HepG2 (cell line): ENCODE measurements around the gene SORBS2. TPM values are rescaled to one million over a fixed set of nuclear protein-coding genes. Genes with fewer than 3 reads are reported as not detected.

Source experiments
- ASH2L ChIP-seq: fragments of 300-600, 200-600 bp; sonication (generic); IDR thresholded peaks from 2 replicates; pipeline ENCODE4 v1.7.0; 2017; ENCODE audit warnings: low read depth, mild to moderate bottlenecking, moderate library complexity, mixed read lengths, low read length; ENCODE audit not compliant: insufficient read length
- CREB1 ChIP-seq, 2 experiments: fragments of 450-650 bp in 1 of 2; IDR thresholded peaks; 2 replicates each; pipeline ENCODE4 v1.6.1; 2016 to 2017; ENCODE audit warnings: control low read depth in 1 of 2, mild to moderate bottlenecking in 1 of 2, missing compliant biosample characterization in 1 of 2, missing genetic modification characterization in 1 of 2
- FOXK2 ChIP-seq: fragments of 450-650 bp; IDR thresholded peaks from 2 replicates; pipeline ENCODE4 v1.6.1; 2016
- FOXP1 ChIP-seq, 2 experiments: fragments of 450-650 bp in 1 of 2; IDR thresholded peaks; 2 replicates each; pipeline ENCODE4 v1.6.1; 2017 to 2018; ENCODE audit warnings: antibody characterized with exemption in 1 of 2
- HDAC1 ChIP-seq: sonication (generic); formaldehyde crosslinking; IDR thresholded peaks from 2 replicates; pipeline ENCODE4 v1.5.1; 2020; ENCODE audit warnings: mild to moderate bottlenecking, missing genetic modification reagents
- HDAC2 ChIP-seq: sonication (generic); formaldehyde crosslinking; IDR thresholded peaks from 2 replicates; pipeline ENCODE4 v1.4.0; 2020; ENCODE audit warnings: missing genetic modification reagents
- MED13 ChIP-seq: sonication (generic); formaldehyde crosslinking; IDR thresholded peaks from 2 replicates; pipeline ENCODE4 v1.5.0; 2020; ENCODE audit warnings: missing genetic modification reagents
- NAIF1 ChIP-seq: sonication (generic); formaldehyde crosslinking; IDR thresholded peaks from 2 replicates; pipeline ENCODE4 v1.5.0; 2020; ENCODE audit warnings: mild to moderate bottlenecking, missing genetic modification reagents, borderline replicate concordance
- NCOR1 ChIP-seq: fragments of 200-600 bp; sonication (generic); IDR thresholded peaks from 2 replicates; pipeline ENCODE4 v1.7.0; 2017; ENCODE audit warnings: antibody characterized with exemption, low read length, borderline replicate concordance
- NFATC3 ChIP-seq: sonication (generic); formaldehyde crosslinking; IDR thresholded peaks from 2 replicates; pipeline ENCODE4 v1.5.1; 2020; ENCODE audit warnings: mild to moderate bottlenecking, missing genetic modification reagents
- RORA ChIP-seq: sonication (generic); formaldehyde crosslinking; IDR thresholded peaks from 2 replicates; pipeline ENCODE4 v1.5.0; 2020; ENCODE audit warnings: mild to moderate bottlenecking, missing genetic modification reagents, moderate library complexity
- SKIL ChIP-seq: sonication (generic); formaldehyde crosslinking; IDR thresholded peaks from 2 replicates; pipeline ENCODE4 v1.8.0; 2022; ENCODE audit warnings: missing genetic modification reagents, mild to moderate bottlenecking, moderate library complexity, borderline replicate concordance
- TARDBP ChIP-seq: sonication (generic); formaldehyde crosslinking; IDR thresholded peaks from 2 replicates; pipeline ENCODE4 v1.8.0; 2022; ENCODE audit warnings: mild to moderate bottlenecking, missing genetic modification reagents
- TBP ChIP-seq: sonication (generic); formaldehyde crosslinking; IDR thresholded peaks from 2 replicates; pipeline ENCODE4 v1.5.0; 2020; ENCODE audit warnings: missing genetic modification reagents
- TRIM22 ChIP-seq: fragments of 450-650 bp; IDR thresholded peaks from 2 replicates; pipeline ENCODE4 v1.6.1; 2017
- ZFAT ChIP-seq: sonication (generic); formaldehyde crosslinking; conservative IDR thresholded peaks from 2 replicates; pipeline ENCODE4 v1.8.1; 2023; ENCODE audit warnings: missing genetic modification reagents, inconsistent platforms
- ZNF274 ChIP-seq: sonication (generic); formaldehyde crosslinking; IDR thresholded peaks from 2 replicates; pipeline ENCODE4 v1.5.1; 2020; ENCODE audit warnings: mild to moderate bottlenecking, missing genetic modification reagents
- ZNF558 ChIP-seq: sonication (generic); formaldehyde crosslinking; IDR thresholded peaks from 2 replicates; pipeline ENCODE4 v1.9.0; 2022; ENCODE audit warnings: mild to moderate bottlenecking, missing genetic modification reagents, borderline replicate concordance
- ZNF598 ChIP-seq: sonication (generic); formaldehyde crosslinking; IDR thresholded peaks from 2 replicates; pipeline ENCODE4 v1.5.1; 2020; ENCODE audit warnings: mild to moderate bottlenecking, missing genetic modification reagents, borderline replicate concordance
- ZNF639 ChIP-seq: conservative IDR thresholded peaks from 2 replicates; pipeline ENCODE4 v1.6.1; 2018; ENCODE audit warnings: missing genetic modification reagents
- ZNF766 ChIP-seq: sonication (generic); formaldehyde crosslinking; IDR thresholded peaks from 2 replicates; pipeline ENCODE4 v1.5.0; 2020; ENCODE audit warnings: missing genetic modification reagents, borderline replicate concordance
- polyA plus RNA-seq, 8 experiments: library from polyadenylated mRNA; depleted of rRNA in 3 of 8; stranded (reverse) in 7 of 8; unstranded in 1 of 8; fragments of >200 nt; fragmentation: Illumina TruSeq in 4 of 8; extraction: Trizol in 4 of 8; gene quantifications; 2 replicates each; pipeline versions ENCODE4 v1.2.1 to v1.2.3, GENCODE V29; 2011 to 2016; ENCODE audit warnings: low read depth in 4 of 8, missing spikeins in 1 of 8, mixed read lengths in 1 of 8; ENCODE audit not compliant: insufficient read depth in 1 of 8
- total RNA-seq, 5 experiments: library from RNA; depleted of rRNA; stranded (reverse); fragments of >200 nt; fragmentation: Illumina TruSeq; extraction: Trizol; gene quantifications; 2 replicates each; pipeline ENCODE4 v1.2.3, GENCODE V29; 2016; ENCODE audit warnings: low read depth in 1 of 5
- TF ChIP-seq, protein P1 (sequence below): IDR thresholded peaks from 2 replicates; pipeline ENCODE4 v1.6.1; 2016; ENCODE audit warnings: low read depth, borderline replicate concordance
- TF ChIP-seq, protein P2 (sequence below): IDR thresholded peaks from 2 replicates; pipeline ENCODE4 v1.6.1; 2016; ENCODE audit warnings: missing genetic modification reagents, missing compliant biosample characterization
- TF ChIP-seq, protein P3 (sequence below): IDR thresholded peaks from 2 replicates; pipeline ENCODE4 v1.6.1; 2012; ENCODE audit warnings: inconsistent platforms

Gene SORBS2
- total and polyA plus RNA-seq, 2 of the 13 experiments (the other 11 are each of a cell fraction or from before 2014, with no cell fraction given): 25.0 to 80.5 TPM

- 0 out of 2 replicates have a peak, but pooled peaks have one; percentile 14 for TF ChIP-seq SKIL
- TF ChIP-seq NFATC3 (CRISPR knock-in tag): no peak
- TF ChIP-seq ZNF598 (CRISPR knock-in tag): no peak
- TF ChIP-seq NAIF1 (CRISPR knock-in tag): no peak; the same call in none of the 2 replicates
- TF ChIP-seq, protein P1, sequence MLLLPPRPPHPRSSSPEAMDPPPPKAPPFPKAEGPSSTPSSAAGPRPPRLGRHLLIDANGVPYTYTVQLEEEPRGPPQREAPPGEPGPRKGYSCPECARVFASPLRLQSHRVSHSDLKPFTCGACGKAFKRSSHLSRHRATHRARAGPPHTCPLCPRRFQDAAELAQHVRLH: peak; percentile 83; the same call in 1 of the 2 replicates
- peak; percentile 55 for TF ChIP-seq ASH2L
- no peak for TF ChIP-seq TBP (CRISPR knock-in tag)
- no peak for TF ChIP-seq ZFAT (CRISPR knock-in tag)
- TF ChIP-seq, protein P2, sequence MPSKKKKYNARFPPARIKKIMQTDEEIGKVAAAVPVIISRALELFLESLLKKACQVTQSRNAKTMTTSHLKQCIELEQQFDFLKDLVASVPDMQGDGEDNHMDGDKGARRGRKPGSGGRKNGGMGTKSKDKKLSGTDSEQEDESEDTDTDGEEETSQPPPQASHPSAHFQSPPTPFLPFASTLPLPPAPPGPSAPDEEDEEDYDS (CRISPR knock-in tag): no peak; the same call in 1 of the 2 replicates
- TF ChIP-seq, protein P3, sequence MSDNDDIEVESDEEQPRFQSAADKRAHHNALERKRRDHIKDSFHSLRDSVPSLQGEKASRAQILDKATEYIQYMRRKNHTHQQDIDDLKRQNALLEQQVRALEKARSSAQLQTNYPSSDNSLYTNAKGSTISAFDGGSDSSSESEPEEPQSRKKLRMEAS: 0 out of 2 replicates have a peak, but pooled peaks have one; percentile 36
- TF ChIP-seq ZNF274 (CRISPR knock-in tag): no peak
- peak; percentile 82; the same call in 1 of the 2 replicates for TF ChIP-seq NCOR1
- 0 out of 2 replicates have a peak, but pooled peaks have one; percentile 3 for TF ChIP-seq FOXK2
- 0 out of 2 replicates have a peak, but pooled peaks have one; percentile 66 for TF ChIP-seq ZNF558 (CRISPR knock-in tag)
- no peak for TF ChIP-seq CREB1 (IDR thresholded peaks at IDR 0.05)
- peak; percentile 56; the same call in 1 of the 2 replicates for TF ChIP-seq CREB1 (CRISPR knock-in tag; IDR thresholded peaks at IDR 0.05)
- peak; percentile 44; the same call in 1 of the 2 replicates for TF ChIP-seq ZNF639 (CRISPR knock-in tag)
- 0 out of 2 replicates have a peak, but pooled peaks have one; percentile 76 for TF ChIP-seq RORA
- peak; percentile 85 for TF ChIP-seq HDAC2 (CRISPR knock-in tag)
- no peak for TF ChIP-seq FOXP1 (IDR thresholded peaks at IDR 0.05)
- peak; percentile 69; the same call in 1 of the 2 replicates for TF ChIP-seq FOXP1 (CRISPR knock-in tag; IDR thresholded peaks at IDR 0.05)
- TF ChIP-seq ZNF766: no peak
- peak; percentile 24 for TF ChIP-seq TARDBP (CRISPR knock-in tag)
- peak; percentile 64 for TF ChIP-seq HDAC1 (CRISPR knock-in tag)
- no peak; the same call in 1 of the 2 replicates for TF ChIP-seq MED13 (CRISPR knock-in tag)
- no peak for TF ChIP-seq TRIM22
Observed at GRCh38 chr4:185810746-185811508, 1.1 kb downstream of the SORBS2 start (continued).
